Myocyte (in vitro differentiated cells): ENCODE measurements around the gene GNG11. TPM values are rescaled to one million over a fixed set of nuclear protein-coding genes. Genes with fewer than 3 reads are reported as not detected.
"Not testable (repeated sequence)": the region's sequence is repeated elsewhere in the genome, so short reads cannot be mapped to it uniquely, and the experiment has no call there.

Source experiments
- DNase-seq: peaks from one replicate; pipeline ENCODE4 v3.0.0-alpha.2; 2012; ENCODE audit warnings: low read depth
- total RNA-seq: library from RNA; depleted of rRNA; stranded (reverse); fragments of >200 nt; gene quantifications from 2 replicates; pipeline ENCODE4 v1.2.3, GENCODE V29; 2014

GNG11 gene
- total RNA-seq, 1 donor from 2014 or later = 18.1 TPM

GRCh38 chr7:93911242-93911641 is 10.3 kb upstream of the GNG11 start:
- not testable (repeated sequence) for DNase-seq

GRCh38 chr7:93911661-93912060 is 9.9 kb upstream of the GNG11 start:
- DNase-seq = not testable (repeated sequence)

GRCh38 chr7:93913197-93913596 is 8.3 kb upstream of the GNG11 start:
- DNase-seq = no peak

GRCh38 chr7:93914581-93915066 is 6.9 kb upstream of the GNG11 start:
- peak; percentile 43 for DNase-seq

- DNase-seq = not testable (repeated sequence)
Observed at GRCh38 chr7:93915206-93915842, 6.2 kb upstream of the GNG11 start.

- DNase-seq = not testable (repeated sequence)
Observed at GRCh38 chr7:93915888-93916287, 5.6 kb upstream of the GNG11 start.

GRCh38 chr7:93916315-93916714 is 5.2 kb upstream of the GNG11 start:
- not testable (repeated sequence) for DNase-seq

GRCh38 chr7:93920496-93921182 is 896 bp upstream of the GNG11 start:
- DNase-seq = peak; percentile 54

GRCh38 chr7:93921186-93921585 is 349 bp upstream of the GNG11 start:
- DNase-seq = no peak

GRCh38 chr7:93923296-93923695 is 1.8 kb downstream of the GNG11 start:
- DNase-seq = peak; percentile 40

- DNase-seq = peak; percentile 20
Observed at GRCh38 chr7:93923942-93924341, 2.4 kb downstream of the GNG11 start.

- peak; percentile 36 for DNase-seq
Observed at GRCh38 chr7:93926800-93927199, 5.3 kb downstream of the GNG11 start.

- no peak for DNase-seq
Observed at GRCh38 chr7:93927585-93927984, 6.0 kb downstream of the GNG11 start.

- DNase-seq = no peak
Observed at GRCh38 chr7:93931655-93932054, 10.1 kb downstream of the GNG11 start.

GRCh38 chr7:93933156-93933555 is 11.6 kb downstream of the GNG11 start:
- DNase-seq = no peak

GRCh38 chr7:93935102-93935501 is 13.6 kb downstream of the GNG11 start:
- DNase-seq = no peak

GRCh38 chr7:93937818-93938217 is 16.3 kb downstream of the GNG11 start:
- DNase-seq = no peak

- no peak for DNase-seq
Observed at GRCh38 chr7:93938293-93938692, 16.8 kb downstream of the GNG11 start.

GRCh38 chr7:93941945-93942344 is 20.4 kb downstream of the GNG11 start:
- DNase-seq = peak; percentile 78

- no peak for DNase-seq
Observed at GRCh38 chr7:93943816-93944540, 22.4 kb downstream of the GNG11 start.

GRCh38 chr7:93944673-93945072 is 23.1 kb downstream of the GNG11 start:
- no peak for DNase-seq

- DNase-seq = no peak
Observed at GRCh38 chr7:93945083-93945482, 23.5 kb downstream of the GNG11 start.
